Fibroblast of gingiva (primary cell): Measurements from ENCODE around the gene FAM184A.
"Not testable (repeated sequence)": the region's sequence is repeated elsewhere in the genome, so short reads cannot be mapped to it uniquely, and the experiment has no call there.

Source experiments
- DNase-seq: peaks from one replicate; pipeline ENCODE4 v3.0.0-alpha.2; 2011; ENCODE audit warnings: low read depth

Gene FAM184A

DNA sequence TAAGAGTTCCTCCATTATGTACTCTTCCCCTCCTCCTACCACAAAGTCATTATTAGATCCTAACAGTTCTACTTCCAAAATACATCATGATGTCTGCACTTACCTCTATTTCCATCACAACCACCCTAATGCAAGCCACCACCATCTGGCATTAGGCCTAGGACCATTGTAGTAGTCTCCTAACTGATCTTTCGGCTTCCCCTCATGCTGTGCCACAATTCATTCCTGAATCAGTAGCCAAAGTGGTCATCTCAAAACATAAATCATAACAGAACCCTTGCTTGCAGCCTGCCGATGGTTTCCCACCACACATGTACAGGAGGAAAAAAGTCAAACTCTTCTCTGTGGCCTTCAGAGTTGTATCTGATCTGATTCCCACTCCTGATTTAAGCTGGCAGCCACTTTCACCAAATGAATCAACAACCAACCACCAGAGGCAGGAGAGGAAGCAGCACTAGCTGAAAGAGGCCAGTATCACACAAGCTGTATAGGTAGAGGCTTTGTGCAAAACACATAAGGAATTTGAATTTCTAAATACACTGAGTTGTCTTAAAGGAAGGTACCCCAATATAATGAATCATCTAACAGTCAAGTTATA lies 26.1 kb downstream of the FAM184A start:
- no peak for DNase-seq

DNA sequence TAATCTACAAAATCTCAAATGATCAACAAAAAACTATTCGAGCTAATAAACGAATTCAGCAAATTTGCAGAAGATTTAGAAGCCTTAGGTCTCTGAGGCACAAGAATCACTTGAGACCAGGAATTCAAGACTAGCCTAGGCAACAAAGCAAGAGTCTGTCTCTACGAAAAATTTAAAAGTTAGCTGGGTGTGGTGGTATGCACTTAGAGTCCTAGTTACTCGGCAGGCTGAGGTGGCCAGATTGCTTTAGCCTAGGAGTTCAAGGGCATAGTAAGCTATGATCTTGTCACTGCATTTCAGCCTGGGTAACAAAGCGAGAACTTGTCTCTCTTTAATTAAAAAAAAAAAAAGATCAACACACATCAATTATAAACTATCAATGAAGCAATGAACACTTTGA lies 34.2 kb downstream of the FAM184A start:
- DNase-seq: no peak

- no peak for DNase-seq
These were observed 34.7 kb downstream of the FAM184A start for GRCh38 chr6:119043783-119044182.

DNA sequence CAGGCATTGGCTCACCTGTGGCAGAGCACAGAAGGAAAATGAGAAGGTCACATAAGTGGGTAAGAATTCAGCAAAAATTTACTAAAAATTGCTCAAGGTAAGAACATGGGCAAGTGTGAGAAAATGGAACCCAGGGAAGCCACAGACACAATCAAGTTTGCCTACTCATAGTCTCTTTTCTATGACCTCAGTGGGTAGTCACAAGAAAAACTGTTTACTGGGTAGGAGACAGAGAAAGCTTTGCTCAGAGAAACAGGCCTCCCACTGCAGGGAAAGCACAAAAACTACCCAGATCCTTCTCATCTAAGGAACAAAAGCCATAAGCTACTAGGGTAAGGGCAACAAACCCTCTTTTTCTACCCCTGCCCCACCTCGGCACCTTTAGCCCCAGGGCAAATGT lies 35.2 kb downstream of the FAM184A start:
- DNase-seq: no peak

DNA sequence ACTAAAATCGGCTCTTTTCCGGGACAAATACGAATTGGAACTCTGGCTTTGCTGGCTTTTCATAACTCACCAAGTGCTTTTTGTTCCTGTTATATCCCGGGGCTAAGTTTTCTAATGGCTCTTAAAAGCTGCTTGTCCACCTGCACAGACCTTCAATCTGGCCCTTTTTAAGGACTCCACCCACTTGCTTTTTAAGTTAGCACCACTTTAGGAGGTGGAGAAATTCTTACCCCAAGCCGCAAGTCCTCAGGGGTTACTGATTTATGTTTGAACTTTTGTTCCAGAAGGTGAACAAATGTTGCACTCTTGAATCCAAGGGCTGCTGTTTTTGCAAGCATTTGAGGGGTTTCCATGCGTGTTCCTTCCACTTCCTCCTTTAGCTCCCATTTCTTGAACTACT lies 37.8 kb downstream of the FAM184A start:
- DNase-seq: no peak

GRCh38 chr6:119040229-119040628 lies 38.2 kb downstream of the FAM184A start:
- no peak for DNase-seq

DNA sequence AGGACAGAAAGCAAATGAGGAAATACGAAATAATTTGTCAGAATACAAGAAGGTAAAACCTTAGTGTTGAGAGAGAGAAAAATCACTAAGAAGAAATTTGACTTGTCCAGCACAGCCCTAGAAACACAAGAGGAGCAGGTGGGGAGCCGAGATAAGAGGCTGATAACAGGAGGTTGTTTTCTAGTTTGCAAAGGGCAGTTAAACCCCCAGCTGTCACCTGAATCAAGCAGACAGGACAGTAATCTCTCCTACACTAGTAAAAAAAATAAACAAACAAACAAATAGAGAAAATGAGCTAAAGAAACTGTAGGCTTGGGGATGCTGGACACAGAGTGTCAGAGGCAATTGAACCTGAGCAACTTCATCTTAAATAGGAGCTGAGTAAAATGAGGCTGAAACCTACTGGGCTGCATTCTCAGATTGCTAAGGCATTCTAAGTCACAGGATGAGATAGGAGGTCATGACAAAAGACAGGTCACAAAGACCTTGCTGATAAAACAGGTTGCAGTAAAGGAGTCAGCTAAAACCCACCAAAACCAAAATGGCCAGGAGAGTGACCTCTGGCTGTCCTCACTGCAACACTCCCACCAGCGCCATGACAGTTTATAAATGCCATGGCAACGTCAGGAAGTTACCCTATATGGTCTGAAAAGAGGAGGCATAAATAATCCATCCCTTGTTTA lies 40.4 kb downstream of the FAM184A start:
- DNase-seq: no peak

DNA sequence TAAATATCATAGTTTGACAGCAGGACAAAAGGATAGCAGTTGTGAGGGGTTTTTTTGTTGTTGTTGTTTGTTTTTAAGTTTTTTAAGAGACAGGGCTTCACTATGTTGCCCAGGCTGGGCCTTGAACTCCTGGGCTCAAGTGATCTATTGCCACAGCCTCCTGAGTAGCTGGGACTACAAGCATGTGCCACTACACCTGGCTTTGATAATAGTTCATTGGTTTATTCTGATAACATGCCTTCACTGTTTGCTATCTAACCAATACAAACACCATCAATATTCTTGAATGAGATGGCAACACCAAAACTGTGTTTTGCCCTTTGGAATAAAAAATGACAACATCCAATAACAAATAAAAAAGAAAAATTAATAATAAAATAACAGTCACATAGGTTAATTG lies 41.2 kb downstream of the FAM184A start:
- no peak for DNase-seq

DNA sequence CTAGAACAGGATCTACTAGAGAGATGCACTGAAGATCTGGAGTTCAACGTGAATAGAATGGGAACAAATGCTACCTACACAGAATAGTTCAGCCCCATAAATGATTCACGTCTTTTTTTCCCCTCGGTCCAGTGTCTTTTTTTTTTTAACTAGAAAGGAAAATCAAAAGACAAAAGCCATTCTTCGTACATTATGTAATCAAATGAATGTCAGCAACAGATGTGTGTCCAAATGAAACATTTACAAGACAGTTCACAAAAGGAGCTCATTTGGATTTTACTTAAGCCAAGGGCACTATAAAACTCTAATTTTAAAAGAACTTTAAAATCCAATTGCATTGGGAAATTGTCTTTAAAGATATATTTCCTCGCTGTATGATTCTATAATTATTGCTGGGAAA lies 42.4 kb downstream of the FAM184A start:
- no peak for DNase-seq

DNA sequence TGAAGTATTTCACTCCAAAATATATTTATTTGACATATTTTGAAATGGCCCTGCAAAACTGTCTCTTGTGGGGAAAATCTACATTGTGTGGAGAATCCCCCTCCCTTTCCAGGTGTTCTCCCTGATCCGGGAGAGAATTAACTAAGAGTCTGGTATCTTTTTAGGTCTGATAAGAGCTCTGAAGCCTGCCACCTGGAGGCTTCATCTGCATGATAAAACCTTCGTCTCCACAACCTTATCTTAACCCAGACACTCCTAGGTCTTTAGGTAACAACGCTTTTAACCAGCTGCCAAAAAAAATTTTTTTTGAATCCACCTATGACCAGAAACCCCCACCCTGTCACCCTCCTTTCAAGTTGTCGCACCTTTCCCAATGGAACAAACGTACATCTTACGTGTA lies 43.0 kb downstream of the FAM184A start:
- DNase-seq: no peak

GRCh38 chr6:119034827-119035458 lies 43.5 kb downstream of the FAM184A start:
- no peak for DNase-seq

DNA sequence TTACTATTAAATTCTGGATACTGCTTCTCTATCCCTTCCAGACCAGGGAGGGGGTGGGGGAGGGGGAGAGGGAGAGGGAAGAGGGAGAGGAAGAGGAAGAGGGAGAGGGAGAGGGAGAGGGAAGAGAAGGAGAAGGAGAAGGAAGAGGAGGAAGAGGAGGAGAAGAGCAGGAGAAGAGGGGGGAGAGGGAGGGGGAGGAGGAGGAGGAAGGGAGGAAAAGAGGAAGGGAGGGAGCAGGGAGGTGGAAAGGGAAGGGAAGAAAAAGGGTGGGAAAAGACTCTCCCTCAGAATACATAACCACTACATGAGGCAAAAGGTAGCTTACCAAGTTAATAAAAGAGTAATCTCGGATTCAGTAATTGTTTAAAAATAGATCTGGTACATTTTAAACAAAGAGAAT lies 46.0 kb downstream of the FAM184A start:
- DNase-seq: no peak

DNA sequence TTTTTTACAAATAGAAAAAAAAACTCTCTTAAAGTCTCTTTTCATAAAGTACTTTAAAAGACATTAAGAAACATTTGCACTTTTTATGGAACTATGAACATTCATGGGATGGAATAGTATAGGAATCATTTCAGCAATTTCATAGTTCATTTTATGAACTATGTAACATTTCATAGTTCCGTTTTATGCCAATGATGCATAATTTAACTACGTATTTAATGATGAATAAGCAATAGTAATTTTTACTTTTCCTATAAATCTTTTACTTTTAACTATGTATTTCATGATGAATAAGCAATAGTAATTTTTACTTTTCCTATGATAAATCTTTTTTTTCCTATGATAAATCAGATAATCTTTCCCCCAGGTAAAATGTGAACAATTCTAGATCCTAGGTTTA lies 47.7 kb downstream of the FAM184A start:
- no peak for DNase-seq

DNA sequence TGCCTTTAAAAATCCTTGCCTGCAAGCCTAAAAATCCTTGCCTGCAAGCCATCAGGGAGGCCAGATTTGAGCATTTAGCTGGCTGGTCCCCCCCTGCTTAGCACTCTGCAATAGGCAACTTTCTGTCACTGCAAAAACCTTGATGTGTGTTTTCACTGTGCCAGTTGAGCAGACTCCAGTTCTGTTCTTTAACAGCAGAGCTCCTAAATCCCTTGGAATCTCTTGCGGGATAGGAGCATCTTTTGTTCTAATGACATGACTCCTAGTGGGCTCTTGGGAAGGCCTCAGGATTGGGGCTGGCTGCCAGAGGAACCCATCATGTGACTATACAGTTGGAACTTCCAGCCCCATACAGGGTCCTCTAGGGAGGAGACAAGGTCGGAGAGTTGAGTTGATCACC lies 50.4 kb downstream of the FAM184A start:
- DNase-seq: no peak

GRCh38 chr6:119027465-119027864 lies 51.0 kb downstream of the FAM184A start:
- no peak for DNase-seq

GRCh38 chr6:119026822-119027221 lies 51.6 kb downstream of the FAM184A start:
- DNase-seq: no peak

DNA sequence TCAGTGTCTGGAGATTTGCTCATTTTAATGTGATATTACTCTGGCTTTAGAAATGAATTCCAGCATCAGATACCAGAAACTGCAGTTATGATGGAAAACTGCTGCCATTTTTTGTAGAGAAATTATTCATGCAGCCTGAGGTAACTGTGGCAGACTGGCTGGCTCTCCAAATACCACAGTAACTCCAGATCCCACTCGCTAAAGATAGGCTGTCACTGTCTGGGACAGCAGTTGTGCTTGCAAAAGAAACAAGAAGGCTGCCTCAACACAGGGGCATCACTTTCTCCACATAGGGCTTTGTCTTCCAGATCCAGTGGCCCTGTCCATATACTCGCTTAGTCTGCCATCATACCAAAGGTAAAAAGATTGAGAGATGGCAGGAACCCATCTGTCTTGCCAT lies 52.7 kb downstream of the FAM184A start:
- no peak for DNase-seq

- no peak for DNase-seq
These were observed 54.4 kb downstream of the FAM184A start for GRCh38 chr6:119024111-119024510.

DNA sequence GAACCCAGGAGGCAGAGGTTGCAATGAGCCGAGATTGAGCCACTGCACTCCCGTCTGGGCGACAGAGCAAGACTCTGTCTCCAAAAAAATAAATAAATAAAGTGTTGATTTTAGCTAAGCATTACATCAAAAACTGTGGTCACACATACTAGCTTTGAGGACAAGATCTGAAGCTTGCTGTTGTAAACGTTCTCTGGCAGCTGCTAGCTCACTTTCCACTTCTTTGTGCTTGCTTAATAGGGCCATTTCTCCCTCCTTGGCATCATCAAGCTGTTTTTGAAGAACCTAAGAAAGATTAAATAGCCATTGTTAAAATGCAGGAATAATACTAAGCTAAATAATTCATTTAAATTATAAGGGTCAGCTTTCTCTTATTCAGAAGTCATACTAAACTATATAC lies 55.7 kb downstream of the FAM184A start:
- DNase-seq: peak; percentile 5

- DNase-seq: no peak
These were observed 57.6 kb downstream of the FAM184A start for GRCh38 chr6:119020597-119021561.

GRCh38 chr6:119015165-119015564 lies 63.3 kb downstream of the FAM184A start:
- DNase-seq: not testable (repeated sequence)

DNA sequence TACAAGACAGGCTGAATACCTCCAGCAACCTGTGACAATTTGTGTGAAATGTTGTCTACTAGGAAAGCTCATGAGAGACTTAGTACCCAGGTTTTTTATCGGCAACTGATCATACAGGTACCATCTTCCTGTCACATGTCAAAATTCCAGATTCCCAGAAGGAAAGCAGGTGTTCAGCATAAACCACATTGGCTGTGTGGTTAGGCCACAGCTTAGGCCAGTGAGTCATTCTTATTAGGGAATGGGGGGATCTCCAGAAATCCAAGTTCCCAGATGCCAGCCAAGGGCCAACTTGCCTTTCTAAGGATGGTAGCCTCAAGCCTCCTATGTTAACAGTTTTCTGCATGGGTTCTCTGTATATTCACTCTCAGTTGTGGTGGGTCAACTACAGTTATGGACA lies 65.9 kb downstream of the FAM184A start:
- DNase-seq: no peak

GRCh38 chr6:119009266-119009665 lies 69.2 kb downstream of the FAM184A start:
- DNase-seq: not testable (repeated sequence)
